Lung microvascular endothelial cell (primary cell): ENCODE data around the gene PCBD1. TPM values are rescaled to one million over a fixed set of nuclear protein-coding genes. Genes with fewer than 3 reads are reported as not detected.
"Not testable (repeated sequence)": the region's sequence is repeated elsewhere in the genome, so short reads cannot be mapped to it uniquely, and the experiment has no call there.

Experiments used
- DNase-seq, 2 donors: peaks; one replicate each; pipeline versions ENCODE4 v3.0.0 to v3.0.0-alpha.2; 2010; ENCODE audit warnings: low read depth in 2 of 2
- total RNA-seq: library from RNA; depleted of rRNA; stranded (reverse); fragments of >200 nt; gene quantifications from 2 replicates; pipeline ENCODE4 v1.2.1, GENCODE V29; 2014

The PCBD1 gene
- total RNA-seq, result 60.6 and 67.9 TPM in 2 replicates

- peak; percentile 66 to 87 for DNase-seq
These were observed at the start of gene PCBD1 for GRCh38 chr10:70887804-70888800. TSS of gene PCBD1 (minus strand) at chr10:70888565. CDS start at chr10:70888533, 32 bp downstream.

- DNase-seq, result no peak
These were observed 49.3 kb upstream of the PCBD1 start for GRCh38 chr10:70937661-70938060.

GRCh38 chr10:70936111-70936510 lies 47.7 kb upstream of the PCBD1 start:
- DNase-seq, result no peak

- DNase-seq, result no peak
These were observed 47.3 kb upstream of the PCBD1 start for GRCh38 chr10:70935631-70936030.

GRCh38 chr10:70935125-70935625 lies 46.8 kb upstream of the PCBD1 start:
- DNase-seq, result no peak

GRCh38 chr10:70934701-70935100 lies 46.3 kb upstream of the PCBD1 start:
- DNase-seq, result no peak

- DNase-seq, result peak in 1 of 2 donors; percentile 33
These were observed 44.2 kb upstream of the PCBD1 start for GRCh38 chr10:70932392-70933196.

- no peak for DNase-seq
These were observed 42.9 kb upstream of the PCBD1 start for GRCh38 chr10:70931168-70931815.

GRCh38 chr10:70930263-70931000 lies 42.1 kb upstream of the PCBD1 start:
- DNase-seq, result no peak

GRCh38 chr10:70928140-70928539 lies 39.8 kb upstream of the PCBD1 start:
- no peak for DNase-seq

GRCh38 chr10:70927189-70927943 lies 39.0 kb upstream of the PCBD1 start:
- DNase-seq, result no peak

- DNase-seq, result no peak
These were observed 38.0 kb upstream of the PCBD1 start for GRCh38 chr10:70926226-70927000.

- peak; percentile 29 to 52 for DNase-seq
These were observed 37.2 kb upstream of the PCBD1 start for GRCh38 chr10:70925377-70926225.

GRCh38 chr10:70923696-70924095 lies 35.3 kb upstream of the PCBD1 start:
- DNase-seq, result no peak

- DNase-seq, result no peak
These were observed 32.9 kb upstream of the PCBD1 start for GRCh38 chr10:70921285-70921684.

- no peak for DNase-seq
These were observed 32.2 kb upstream of the PCBD1 start for GRCh38 chr10:70920519-70920918.

GRCh38 chr10:70919906-70920305 lies 31.5 kb upstream of the PCBD1 start:
- not testable (repeated sequence) for DNase-seq

GRCh38 chr10:70918851-70919530 lies 30.6 kb upstream of the PCBD1 start:
- no peak for DNase-seq
